RPMI8226 (cell line): ENCODE results near the gene C9orf85.
"Not testable (repeated sequence)": the region's sequence is repeated elsewhere in the genome, so short reads cannot be mapped to it uniquely, and the experiment has no call there.

Source experiments
- DNase-seq: peaks from one replicate; pipeline ENCODE4 v3.0.0-alpha.2; 2015

The C9orf85 gene

DNA sequence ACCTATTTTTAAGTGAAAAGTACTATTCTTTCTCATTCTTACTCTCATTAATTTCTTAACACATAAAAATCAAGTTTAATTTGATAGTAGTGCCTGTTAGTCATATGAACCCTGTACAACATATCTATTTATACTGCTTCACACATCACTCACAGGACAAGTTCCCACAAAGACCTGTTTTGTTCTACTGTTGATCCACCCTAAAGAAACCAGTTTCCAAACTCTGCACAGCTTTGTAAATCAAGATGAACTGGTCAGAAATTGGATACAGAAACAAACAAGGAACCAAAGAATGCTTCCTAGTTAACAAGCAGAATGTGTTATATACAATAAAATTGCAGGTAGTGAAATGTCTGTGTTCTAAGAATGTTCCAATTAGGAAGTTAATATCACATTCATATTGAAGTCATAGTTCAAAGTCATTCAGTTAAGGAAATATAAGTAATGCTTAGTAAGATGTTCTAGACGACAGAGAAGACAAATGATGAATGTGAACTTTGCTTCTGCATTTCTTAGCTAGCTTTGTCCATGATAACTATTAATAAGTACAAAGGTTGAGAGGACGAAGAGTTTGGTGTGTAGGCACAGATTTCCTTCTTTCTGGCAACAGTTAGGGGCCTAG, 33.4 kb downstream of the C9orf85 start:
- DNase-seq, result no peak

DNA sequence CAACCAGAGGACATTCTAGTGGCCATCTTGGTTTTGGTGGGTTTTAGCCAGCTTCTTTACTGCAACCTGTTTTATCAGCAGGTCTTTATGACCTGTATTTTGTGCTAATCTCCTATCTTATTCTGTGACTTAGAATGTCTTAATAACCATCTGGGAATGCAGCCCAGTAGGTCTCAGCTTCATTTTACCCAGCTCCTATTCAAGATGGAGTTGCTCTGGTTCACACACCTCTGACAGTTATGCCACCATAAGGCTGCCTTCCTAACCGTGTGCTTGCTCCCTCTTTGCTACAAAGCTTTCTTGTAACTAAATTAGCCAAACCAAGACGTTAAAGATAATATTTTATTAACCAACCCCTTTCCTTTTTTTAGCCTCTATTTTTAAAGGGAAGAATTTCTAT, 43.2 kb downstream of the C9orf85 start:
- not testable (repeated sequence) for DNase-seq

DNA sequence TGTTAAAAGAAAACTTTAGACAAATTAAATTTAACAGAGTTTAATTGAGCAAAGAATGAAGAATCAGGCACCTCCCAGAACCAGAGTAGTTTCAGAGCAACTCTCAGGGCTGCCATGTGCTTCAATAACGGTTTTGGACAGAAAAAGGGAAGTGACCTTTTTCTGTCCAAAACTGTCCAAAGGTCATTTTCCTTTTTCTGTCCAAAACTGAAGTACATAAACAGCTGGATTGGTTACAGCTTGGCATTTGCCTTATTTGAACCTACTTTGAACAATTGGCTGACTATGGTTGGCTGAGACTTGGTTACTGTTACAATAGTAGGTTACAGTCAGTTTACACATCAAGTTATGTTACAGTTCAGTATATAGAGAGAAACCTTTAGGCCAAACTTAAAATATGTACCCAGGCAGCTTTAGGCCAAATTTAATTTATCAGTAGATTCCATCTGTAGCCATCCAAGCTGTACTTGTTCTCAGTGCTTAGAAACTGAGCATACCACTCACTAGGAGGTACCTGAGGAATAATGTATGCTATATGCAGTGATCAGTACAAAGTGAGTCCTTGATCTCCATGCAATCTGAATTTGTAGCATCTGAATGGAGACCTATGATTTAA, 44.0 kb downstream of the C9orf85 start:
- DNase-seq, result no peak

DNA sequence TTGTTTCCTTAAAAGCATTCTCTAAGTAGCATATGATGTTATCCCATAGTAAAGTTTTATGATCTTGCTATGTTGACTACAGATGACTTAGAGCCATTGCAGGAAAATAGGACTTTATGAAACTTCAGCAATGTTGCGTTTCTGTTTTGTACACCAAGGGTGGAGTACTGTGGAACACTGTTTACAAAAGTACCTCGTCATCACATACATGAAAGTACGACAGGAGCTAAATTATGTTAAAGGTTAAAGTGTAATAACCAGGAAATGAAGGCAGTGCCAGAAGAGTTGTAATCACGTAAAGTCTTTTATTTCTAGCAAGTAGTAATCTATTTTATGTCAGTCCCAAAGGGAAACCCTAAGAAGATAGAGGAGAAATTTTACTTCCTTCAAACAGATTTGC, 50.9 kb downstream of the C9orf85 start:
- no peak for DNase-seq

DNA sequence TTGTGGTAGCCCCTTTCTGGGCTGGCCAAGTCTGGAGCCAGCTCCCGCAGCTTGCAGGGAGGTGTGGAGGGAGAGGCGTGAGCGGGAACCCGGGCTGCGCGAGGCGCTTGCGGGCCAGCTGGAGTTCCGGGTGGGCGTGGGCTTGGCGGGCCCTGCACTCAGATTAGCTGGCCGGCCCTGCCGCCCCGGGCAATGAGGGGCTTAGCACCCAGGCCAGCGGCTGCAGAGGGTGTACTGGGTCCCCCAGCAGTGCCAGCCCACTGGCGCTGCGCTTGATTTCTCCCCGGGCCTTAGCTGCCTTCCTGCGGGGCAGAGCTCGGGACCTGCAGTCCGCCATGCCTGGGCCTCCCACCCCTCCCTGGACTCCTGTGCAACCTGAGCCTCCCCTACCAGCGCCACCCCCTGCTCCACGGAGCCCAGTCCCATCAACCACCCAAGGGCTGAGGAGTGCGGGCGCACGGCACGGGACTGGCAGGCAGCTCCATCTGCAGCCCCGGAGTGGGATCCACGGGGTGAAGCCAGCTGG, 52.1 kb downstream of the C9orf85 start:
- DNase-seq, result not testable (repeated sequence)

DNA sequence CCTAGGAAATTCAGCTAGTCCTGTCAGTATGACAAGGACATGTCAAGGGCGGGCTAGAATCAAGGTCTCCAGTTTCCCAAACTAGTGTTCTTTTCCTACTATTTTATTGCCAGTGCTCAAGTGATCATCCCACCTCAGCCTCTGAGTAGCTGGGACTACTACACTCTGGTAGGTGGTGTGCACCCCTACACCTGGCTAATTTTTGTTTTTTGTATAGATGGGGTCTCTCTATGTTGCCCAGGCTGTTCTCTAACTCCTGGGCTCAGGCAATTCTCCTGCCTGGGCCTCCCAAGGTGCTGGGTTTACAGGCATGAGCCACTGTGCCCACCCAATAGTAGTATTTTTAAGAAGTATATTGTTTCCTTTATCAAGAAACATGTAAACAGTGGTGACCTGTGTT, 54.0 kb downstream of the C9orf85 start:
- DNase-seq, result no peak

DNA sequence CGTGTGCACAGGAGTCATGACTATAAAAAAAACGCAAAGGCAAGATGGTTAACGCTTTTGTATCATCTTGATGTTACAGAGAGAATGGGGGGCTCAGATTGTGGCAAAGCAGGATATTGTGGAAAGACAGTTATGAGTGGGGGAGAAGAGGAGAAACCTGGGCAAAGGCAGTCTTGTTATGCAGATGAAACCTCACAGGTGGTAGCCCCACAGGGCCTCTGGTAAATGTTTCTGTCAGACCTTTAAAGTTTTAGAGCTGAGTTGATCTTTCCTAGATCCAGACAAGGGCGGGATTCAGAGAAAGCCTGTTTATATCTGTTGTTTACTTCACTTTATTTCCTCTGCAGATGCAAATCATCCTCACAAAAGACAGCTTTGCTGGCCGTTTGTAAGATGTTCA, 55.2 kb downstream of the C9orf85 start:
- DNase-seq, result no peak

DNA sequence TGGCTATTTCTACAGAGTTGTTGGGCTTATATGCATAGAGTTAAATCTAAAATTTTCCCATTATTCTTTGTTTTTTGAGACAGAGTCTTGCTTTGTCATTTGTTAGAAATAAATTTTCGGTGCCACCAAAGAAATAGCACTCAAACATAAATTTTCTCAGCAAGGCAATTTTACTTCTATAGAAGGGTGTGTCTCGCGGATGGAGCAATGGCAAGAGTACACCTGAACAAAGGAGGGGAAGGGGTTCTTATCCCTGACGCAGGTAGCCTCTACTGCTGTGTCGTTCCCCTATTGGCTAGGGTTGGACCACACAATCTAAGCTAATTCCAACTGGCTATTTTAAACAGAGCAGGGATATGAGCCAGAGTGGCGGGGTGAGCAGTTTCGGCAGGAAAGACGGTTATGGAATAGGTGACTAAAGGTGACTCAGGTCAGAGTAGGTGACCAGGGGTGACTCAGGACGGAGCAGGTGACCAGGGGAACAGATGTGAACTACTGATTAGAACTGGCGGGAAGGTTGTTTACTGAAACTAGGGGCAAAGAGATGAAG, 57.2 kb downstream of the C9orf85 start:
- DNase-seq, result no peak

DNA sequence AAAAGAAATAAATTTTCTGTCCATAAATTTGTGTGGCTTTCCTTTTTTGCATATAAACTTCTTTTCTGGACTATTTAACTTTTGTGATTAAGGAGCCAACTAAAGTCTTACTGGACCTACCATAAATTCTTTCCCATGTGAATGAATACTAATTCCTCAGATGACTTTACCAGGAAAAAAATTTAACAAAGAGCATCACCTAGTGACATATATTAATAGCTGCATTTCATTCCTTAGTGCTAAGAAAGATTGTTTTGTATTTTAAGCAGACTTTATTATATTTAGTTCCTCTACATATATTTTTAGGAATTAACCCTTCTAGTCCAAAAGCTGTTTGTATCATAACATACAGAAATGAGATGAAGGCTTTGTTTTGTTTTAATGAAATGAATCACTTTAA, 64.4 kb downstream of the C9orf85 start:
- DNase-seq, result no peak

DNA sequence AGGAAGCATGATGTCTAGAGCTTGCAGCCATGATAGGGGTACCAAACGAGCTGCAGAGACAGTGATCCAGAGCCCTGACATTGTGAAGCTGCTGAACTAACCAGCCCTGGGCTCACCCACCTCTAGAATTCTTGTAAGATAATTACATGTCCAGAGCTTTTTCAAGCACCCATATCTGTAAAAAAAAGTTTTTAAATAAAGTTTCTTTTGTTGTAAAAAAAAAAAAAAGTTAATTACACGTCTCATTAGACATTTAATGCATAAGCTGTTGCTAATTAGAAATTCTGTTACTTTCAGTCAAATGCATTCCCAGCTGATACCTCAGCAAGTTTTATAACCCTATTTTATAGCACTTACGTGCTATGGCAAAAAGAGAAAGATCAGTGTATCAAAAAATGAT, 65.6 kb downstream of the C9orf85 start:
- DNase-seq, result no peak

DNA sequence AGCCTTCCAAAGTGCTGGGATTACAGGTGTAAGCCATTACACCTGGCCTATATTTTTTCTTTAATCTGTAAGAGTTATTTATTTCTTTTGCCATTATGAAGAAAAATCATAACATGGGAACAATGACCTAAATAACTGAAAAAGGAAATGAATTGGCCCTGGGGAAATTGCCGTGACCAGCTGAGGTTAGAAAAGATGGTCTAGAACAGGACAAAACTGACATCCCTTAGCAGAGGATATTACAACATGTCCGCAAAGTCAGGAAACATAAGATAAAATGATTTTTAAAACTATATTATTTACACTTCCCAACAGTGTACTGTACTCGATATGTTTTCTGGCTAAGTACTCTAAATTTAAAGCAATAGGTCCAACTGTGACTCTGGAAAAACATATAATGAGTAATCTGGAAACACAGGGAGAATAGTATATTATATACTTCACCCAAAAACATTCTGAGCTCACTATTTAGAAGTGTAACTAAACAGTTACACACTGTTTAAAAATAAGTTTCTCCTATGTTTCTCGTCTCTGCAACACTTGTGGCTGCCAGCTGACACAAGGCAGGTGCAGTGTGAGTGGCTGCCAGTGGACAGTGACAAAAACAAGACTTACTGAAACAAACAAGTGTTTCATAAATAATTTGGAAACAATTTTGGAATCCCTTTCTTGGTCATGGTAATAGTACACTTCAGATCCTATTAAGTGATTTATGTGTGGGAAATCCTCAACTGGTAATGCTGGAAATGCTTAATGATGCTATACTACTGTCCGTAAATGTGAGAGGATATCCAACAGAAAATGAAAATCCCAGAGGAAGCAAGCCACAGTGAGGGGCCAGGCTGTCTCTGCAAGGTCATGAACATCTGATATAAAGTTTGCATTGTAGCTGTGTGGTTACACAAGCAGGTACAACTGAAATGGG, 69.1 kb downstream of the C9orf85 start:
- DNase-seq, result no peak

DNA sequence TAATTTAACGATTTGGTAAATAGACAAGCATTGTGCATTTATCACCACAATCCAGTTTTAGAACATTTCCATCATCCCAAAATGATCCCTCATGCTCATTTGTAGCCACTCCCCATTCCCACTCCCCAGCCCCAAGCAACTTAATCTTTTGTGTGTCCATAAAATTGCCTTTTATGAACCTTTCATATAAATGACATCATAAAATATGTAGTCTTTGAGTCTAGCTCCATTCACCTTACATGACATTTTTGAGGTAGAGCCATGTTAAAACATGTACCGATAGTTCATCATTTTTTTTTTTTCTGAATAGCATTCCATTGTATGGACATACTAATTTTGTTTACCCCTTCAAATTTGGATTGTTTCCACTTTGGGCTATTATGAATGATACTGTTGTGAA, 70.5 kb downstream of the C9orf85 start:
- DNase-seq, result no peak

DNA sequence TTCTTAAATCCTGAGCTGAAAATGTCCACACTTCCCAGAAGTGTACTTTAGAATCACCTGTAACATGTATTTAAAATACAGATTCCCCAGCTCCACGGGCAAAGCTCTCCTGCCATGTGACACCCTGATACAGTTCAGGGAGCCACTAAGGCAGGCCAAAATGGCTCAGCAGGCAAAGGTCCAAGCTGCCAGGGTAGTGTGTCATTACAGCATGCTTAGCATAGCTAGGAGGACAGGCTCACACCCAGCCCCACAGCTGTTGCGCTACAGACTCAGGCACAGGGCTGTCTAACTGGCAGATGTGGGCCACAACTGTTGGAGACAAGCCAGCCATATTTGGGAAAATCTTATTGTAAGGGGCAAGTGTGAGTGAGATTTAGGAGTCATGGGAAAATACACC, 73.0 kb downstream of the C9orf85 start:
- DNase-seq, result peak; percentile 2

DNA sequence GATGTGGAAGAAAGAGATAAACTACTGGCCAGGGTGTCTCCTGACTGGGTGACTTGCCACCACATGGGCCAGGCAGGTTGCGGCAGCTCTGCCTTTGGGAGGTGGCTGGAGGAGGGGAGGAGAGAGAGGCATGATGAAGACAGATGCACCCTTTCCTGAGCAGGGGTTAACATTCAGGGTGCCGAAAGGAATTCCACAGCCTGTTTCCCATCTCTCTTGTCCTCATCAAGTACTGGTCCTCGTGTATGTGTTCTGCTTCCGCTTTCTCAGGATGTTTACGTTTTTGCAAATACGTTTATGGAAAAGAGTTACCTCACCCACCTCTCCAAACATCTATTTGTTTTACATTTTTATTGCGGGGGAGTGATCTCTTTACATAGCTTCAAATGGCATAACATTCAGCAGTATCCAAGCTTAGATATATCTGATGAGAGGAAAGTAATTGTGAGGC, 73.4 kb downstream of the C9orf85 start:
- no peak for DNase-seq

DNA sequence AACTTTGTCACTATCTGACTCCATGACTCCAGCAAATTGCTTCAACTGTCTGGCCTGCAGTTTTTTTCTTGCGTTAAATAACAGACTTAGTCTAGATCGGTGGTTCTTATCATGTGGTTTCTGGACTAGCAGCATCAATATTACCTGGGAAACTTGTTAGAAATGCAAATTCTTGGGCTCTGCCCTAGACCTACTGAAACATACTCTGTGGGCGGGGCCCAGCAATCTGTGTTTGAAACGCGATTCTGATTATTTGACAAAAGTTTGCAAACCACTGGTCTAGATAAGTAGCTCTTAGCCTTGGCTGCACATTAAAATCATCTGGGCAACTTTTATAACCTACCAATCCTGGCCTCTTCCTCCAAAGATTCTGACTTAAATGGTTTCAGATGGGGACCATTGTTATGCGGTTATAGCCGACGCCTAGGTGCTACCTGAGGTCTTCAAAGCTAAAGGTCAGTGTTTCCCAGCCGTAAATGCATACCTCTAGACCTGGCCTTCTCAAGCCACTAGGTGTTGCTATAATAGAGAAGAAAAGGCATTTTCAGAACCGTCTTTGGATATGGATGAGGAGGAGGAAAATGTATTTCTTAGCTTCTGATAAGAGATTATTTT, 74.0 kb downstream of the C9orf85 start:
- no peak for DNase-seq

DNA sequence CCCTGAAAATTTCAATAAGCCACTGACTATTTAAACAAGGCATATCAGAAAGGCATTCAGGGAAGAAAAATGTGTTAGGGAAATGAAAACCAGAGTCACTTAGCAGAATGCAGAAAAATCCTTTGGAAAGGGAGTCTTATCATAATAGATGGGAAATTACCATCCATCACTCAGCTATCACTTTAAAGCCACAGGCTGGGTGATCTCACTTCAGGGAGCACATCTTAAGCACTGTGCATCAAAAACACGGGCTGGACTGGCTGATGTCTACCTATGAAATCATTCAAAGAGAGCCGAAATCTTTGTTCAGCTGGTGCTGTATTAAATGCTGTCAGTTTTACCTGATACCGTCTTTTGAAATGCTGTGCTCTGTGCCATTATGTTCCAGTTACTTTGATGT, 75.5 kb downstream of the C9orf85 start:
- DNase-seq, result no peak

DNA sequence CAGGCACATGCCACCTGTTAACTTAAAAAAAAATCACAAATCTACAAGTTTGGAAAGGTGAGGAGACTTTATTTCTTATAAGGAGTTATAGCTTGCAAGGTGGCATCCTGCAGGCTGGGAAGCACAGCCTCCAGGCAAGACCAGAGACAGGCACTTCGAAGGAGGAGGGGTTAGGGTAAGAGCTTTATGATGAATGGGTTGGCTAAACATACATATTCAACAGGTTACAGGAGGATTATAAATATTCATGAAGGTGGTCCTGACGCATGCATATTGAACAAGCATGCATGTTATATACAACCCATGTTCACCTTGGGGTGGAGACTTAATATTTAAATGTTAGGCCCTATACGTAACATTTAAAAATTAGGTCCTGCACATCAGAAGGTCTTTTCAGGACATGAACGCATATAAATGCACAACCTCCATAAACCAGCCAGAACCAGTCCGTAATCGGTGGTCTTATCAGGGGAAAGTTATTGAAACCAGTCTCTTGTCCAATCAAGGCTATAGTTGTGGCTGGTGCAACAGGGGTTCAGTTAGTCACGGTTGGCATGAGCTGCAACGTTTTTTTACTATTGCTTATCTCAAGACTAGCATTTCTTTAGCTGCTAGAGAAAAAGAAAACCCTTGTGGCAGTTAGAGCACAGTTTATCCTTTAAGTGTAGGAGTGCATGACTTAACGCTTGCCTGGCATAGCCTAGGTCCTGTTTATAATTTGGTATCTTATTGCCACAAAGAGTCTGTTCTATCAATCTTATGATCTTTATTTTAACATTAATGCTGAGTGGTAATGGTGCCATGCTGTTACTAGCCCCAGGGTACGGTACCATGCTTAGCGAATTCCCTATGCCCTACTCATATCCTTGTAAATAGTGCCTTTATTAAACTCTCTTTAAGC, 76.3 kb downstream of the C9orf85 start:
- DNase-seq, result no peak

DNA sequence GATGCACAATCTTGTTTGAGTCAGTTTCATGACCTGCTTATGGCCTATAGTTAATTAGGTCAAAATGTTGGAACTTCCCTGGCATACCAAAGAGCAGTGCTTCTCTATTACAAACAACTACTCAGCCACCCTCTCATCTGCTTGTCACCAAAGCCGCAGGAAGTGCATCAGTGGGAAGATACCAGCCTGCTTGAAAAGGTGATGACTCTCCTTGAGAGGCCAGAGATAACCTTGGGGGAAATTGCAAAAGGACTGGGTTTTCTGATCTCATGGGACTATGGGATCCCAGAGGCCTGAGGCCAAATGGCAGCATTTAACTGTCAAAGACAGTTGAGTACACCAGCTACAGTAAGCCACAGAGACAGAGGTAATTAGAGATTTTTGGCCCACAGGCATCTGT, 79.0 kb downstream of the C9orf85 start:
- no peak for DNase-seq

DNA sequence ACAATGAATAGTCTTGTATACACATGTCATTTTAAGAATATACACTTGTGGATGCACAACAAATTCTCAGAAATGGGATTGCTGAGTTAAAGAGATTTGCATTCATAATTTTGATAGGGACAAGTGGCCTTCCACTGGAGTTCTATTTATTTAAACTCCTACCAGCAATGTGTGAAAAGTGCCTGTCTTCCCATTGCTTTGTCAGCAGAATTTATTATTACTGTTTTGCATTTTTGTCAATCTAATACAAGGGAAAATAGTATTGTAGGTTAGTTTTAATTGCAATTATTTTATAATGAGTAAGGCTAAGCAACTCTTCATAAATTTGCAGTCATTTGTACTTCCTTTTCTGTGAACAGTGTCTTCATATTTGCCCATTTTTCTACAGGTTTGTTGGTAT, 94.0 kb downstream of the C9orf85 start:
- no peak for DNase-seq

DNA sequence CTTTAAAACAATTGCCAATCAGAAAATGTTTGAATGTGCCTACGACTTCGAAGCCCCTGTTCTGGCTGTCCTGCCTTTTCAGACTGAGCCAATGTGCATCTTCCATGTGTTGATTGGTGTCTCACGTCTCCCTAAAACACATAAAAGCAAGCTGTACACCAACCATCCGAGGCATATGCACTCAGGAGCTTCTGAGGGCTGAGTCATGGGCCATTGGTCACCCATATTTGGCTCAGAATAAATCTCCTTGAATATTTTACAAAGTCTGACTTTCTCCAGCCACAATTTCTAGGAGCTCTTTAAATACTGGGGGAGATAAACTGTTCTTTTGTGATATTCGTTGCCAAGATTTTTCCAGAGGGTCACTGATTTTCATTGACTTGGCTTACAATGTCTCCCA, 95.1 kb downstream of the C9orf85 start:
- DNase-seq, result no peak

DNA sequence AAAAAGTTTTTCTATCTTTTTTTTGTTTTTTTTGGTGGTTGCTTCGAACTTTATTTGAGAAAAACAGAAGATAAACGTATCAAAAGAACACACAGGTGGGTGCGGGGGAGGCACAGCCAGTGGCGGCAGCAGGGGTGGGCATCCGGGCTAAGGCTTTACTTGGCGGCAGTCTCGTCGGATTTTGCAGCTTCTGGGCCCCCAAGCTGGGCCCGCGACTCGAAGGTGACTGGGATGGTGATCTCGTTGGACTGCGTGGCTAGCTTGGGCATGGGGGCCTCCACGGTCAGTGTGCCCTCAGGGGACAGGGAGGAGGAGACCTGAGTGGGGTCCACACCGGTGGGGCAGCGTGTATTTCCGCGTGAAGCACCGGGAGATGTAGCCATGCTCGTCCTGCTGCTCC, 96.3 kb downstream of the C9orf85 start:
- DNase-seq, result not testable (repeated sequence)

DNA sequence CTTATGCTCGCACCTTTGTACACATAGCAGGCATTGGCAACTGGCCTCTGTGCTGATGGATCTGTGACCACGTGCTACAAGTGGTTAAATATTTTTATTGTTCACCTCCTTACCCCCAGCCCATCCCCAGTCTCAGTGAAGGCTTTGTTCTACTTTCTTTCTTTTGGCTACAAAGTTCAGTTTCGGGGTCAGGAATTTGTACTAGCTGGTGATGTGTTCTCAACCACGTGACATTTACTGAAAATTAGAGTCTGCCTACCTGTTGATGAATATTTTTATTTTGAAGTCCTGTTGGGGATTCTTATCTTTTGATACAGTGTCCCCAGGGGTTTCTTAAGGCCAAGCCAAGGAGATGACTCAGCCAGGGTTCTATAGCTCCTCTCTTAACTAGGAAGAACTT, 101.2 kb downstream of the C9orf85 start:
- DNase-seq, result no peak
